Endothelial cell of umbilical vein (primary cell): ENCODE results near the gene MGAT4A.

Experiments
- CTCF ChIP-seq, 2 donors: IDR thresholded peaks; 1 replicate in 1 of 2; 2 replicates in 1 of 2; pipeline ENCODE4 v1.5.1; 2011; ENCODE audit warnings: low read length in 2 of 2, mild to moderate bottlenecking in 2 of 2, moderate library complexity in 2 of 2, control low read depth in 1 of 2, inconsistent platforms in 1 of 2, low read depth in 1 of 2; ENCODE audit not compliant: insufficient read depth in 1 of 2; ENCODE audit errors: extremely low read depth in 1 of 2
- JUN ChIP-seq: IDR thresholded peaks from 2 replicates; pipeline ENCODE4 v1.6.1; 2011; ENCODE audit warnings: borderline replicate concordance, low read depth; ENCODE audit not compliant: insufficient read length, insufficient read depth
- MYC ChIP-seq: IDR thresholded peaks from one replicate; pipeline ENCODE4 v1.6.1; 2011; ENCODE audit warnings: mild to moderate bottlenecking, low read depth, low read length
- POLR2A ChIP-seq: IDR thresholded peaks from 2 replicates; pipeline ENCODE4 v1.6.1; 2012; ENCODE audit warnings: low read depth, mild to moderate bottlenecking, control low read depth, low read length

GRCh38 chr2:98693477-98693876, 37.5 kb downstream of the MGAT4A start:
- TF ChIP-seq MYC (no peak), POLR2A (no peak), CTCF (IDR thresholded peaks at IDR 0.05; ENCODE audit: extremely low read depth in 1 of 2, insufficient read depth in 1 of 2, low read depth in 1 of 2, low read length in 2 of 2) (no peak), JUN (no peak)
